ENCODE data around the gene KRT38.

The KRT38 gene

GRCh38 chr17:41440531-41441033 lies at the start of gene KRT38:
TSS of gene KRT38 (minus strand) at chr17:41440983. CDS start at chr17:41440921, 62 bp downstream.
- DNase-seq (ENCODE audit: low spot score), result no peak

- no peak for DNase-seq (ENCODE audit: low spot score)
Observed at GRCh38 chr17:41489531-41489930, 48.7 kb upstream of the KRT38 start, which contains the start of gene KRT36. TSS of gene KRT36 (minus strand) at chr17:41489910. CDS start at chr17:41489864, 46 bp downstream.

- no peak for DNase-seq (ENCODE audit: low spot score)
Observed at GRCh38 chr17:41486809-41487530, 46.2 kb upstream of the KRT38 start.

GRCh38 chr17:41486316-41486715 lies 45.5 kb upstream of the KRT38 start:
- no peak for DNase-seq (ENCODE audit: low spot score)

GRCh38 chr17:41484920-41485904 lies 44.4 kb upstream of the KRT38 start:
- DNase-seq (ENCODE audit: low spot score), result no peak

- no peak for DNase-seq (ENCODE audit: low spot score)
Observed at GRCh38 chr17:41483991-41484826, 43.4 kb upstream of the KRT38 start.

- no peak for DNase-seq (ENCODE audit: low spot score)
Observed at GRCh38 chr17:41483531-41483930, 42.7 kb upstream of the KRT38 start.

GRCh38 chr17:41481036-41481435 lies 40.3 kb upstream of the KRT38 start, which contains the start of gene KRT35:
TSS of gene KRT35 (minus strand) at chr17:41481151. CDS start at chr17:41481097, 54 bp downstream.
- DNase-seq (ENCODE audit: low spot score), result no peak

- no peak for DNase-seq (ENCODE audit: low spot score)
Observed at GRCh38 chr17:41480581-41480980, 39.8 kb upstream of the KRT38 start.

GRCh38 chr17:41480136-41480535 lies 39.4 kb upstream of the KRT38 start:
- no peak for DNase-seq (ENCODE audit: low spot score)

GRCh38 chr17:41478237-41478636 lies 37.5 kb upstream of the KRT38 start:
- no peak for DNase-seq (ENCODE audit: low spot score)

- DNase-seq (ENCODE audit: low spot score), result no peak
Observed at GRCh38 chr17:41476866-41477815, 36.4 kb upstream of the KRT38 start.

- DNase-seq (ENCODE audit: low spot score), result no peak
Observed at GRCh38 chr17:41475421-41475820, 34.6 kb upstream of the KRT38 start.

- DNase-seq (ENCODE audit: low spot score), result no peak
Observed at GRCh38 chr17:41474863-41475262, 34.1 kb upstream of the KRT38 start.

- no peak for DNase-seq (ENCODE audit: low spot score)
Observed at GRCh38 chr17:41468346-41468745, 27.6 kb upstream of the KRT38 start.

- no peak for DNase-seq (ENCODE audit: low spot score)
Observed at GRCh38 chr17:41467561-41467960, 26.8 kb upstream of the KRT38 start.

GRCh38 chr17:41466988-41467387 lies 26.2 kb upstream of the KRT38 start, which contains the start of gene KRT32:
TSS of gene KRT32 (minus strand) at chr17:41467386. CDS start at chr17:41467325, 61 bp downstream.
- no peak for DNase-seq (ENCODE audit: low spot score)

- DNase-seq (ENCODE audit: low spot score), result no peak
Observed at GRCh38 chr17:41464682-41465081, 23.9 kb upstream of the KRT38 start.

- DNase-seq (ENCODE audit: low spot score), result no peak
Observed at GRCh38 chr17:41464173-41464572, 23.4 kb upstream of the KRT38 start.

- DNase-seq (ENCODE audit: low spot score), result no peak
Observed at GRCh38 chr17:41463746-41464145, 23.0 kb upstream of the KRT38 start.
